ENCODE results near the gene HLCS. TPM values are rescaled to one million over a fixed set of nuclear protein-coding genes. Genes with fewer than 3 reads are reported as not detected.
A peak's percentile ranks its signal among the peaks of the same experiment; 100 is the strongest.

Gene HLCS
- total and polyA plus RNA-seq, 2 experiments from 2014 or later = 10.6 to 30.4 TPM

DNA sequence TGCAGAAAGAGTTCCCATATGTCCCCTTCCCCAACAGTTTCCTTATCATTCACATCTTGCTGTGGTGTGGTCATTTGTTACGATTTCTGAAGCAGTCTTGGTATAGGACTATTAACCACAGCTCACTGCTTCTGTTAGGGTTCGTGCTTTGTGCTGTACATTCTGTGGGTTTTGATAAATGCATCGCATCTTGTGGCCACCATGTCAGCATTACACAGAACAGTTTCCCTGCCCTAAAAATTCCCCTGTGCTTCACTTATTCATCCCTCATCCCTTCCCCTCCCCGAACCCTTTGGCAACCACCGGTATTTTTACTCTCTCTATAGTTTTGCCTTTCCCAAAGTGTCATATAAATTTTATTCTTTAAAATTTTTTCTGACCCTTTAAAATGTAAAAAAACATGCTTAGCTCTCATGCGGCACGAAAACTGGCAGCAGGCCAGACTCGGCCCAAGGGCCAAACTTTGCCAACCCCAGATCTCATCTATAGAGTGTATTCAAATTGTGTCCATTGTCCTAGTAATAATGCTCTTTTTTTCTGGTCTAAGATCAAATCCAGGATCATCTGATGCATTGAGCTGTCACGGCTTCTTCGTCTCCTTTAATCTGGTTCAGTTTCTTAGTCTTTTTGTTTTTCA lies 189.4 kb downstream of the HLCS start:
- Histone ChIP-seq H3K27me3 (no peaks in the 10 kb centered on the region), H3K4me2 (no peak overlapping the region), H3K27ac (no peak overlapping the region), H2AFZ (no peak overlapping the region), H3K9me2 (replicated peaks; ENCODE audit: insufficient read depth) (no peaks in the 10 kb centered on the region), H3K79me2 (no peaks in the 10 kb centered on the region), H3K4me1 (ENCODE audit: insufficient read depth) (no peaks in the 10 kb centered on the region), H3K9me3 (ENCODE audit: low read depth) (no peaks in the 10 kb centered on the region), H3K36me3 (replicated peaks; ENCODE audit: insufficient read depth, low read depth) (no peaks in the 10 kb centered on the region), H4K20me1 (ENCODE audit: insufficient read depth, poor library complexity, severe bottlenecking) (no peaks in the 10 kb centered on the region), H3K4me3 (no peak overlapping the region)
- 80% methylated on average over 10 of the region's 10 CpGs for WGBS (ENCODE audit: low lambda C conversion rate, missing lambda C conversion rate)
- TF ChIP-seq EZH2 (IDR thresholded peaks at IDR 0.05; ENCODE audit: borderline replicate concordance) (no peak), EZH2phosphoT487 (IDR thresholded peaks at IDR 0.05; ENCODE audit: low read depth, severe bottlenecking, unreplicated experiment) (no peak)
- TF ChIP-seq, protein P1, sequence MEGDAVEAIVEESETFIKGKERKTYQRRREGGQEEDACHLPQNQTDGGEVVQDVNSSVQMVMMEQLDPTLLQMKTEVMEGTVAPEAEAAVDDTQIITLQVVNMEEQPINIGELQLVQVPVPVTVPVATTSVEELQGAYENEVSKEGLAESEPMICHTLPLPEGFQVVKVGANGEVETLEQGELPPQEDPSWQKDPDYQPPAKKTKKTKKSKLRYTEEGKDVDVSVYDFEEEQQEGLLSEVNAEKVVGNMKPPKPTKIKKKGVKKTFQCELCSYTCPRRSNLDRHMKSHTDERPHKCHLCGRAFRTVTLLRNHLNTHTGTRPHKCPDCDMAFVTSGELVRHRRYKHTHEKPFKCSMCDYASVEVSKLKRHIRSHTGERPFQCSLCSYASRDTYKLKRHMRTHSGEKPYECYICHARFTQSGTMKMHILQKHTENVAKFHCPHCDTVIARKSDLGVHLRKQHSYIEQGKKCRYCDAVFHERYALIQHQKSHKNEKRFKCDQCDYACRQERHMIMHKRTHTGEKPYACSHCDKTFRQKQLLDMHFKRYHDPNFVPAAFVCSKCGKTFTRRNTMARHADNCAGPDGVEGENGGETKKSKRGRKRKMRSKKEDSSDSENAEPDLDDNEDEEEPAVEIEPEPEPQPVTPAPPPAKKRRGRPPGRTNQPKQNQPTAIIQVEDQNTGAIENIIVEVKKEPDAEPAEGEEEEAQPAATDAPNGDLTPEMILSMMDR (IDR thresholded peaks at IDR 0.05; ENCODE audit: poor library complexity) = no peak
- no peak for DNase-seq (ENCODE audit: low spot score)

DNA sequence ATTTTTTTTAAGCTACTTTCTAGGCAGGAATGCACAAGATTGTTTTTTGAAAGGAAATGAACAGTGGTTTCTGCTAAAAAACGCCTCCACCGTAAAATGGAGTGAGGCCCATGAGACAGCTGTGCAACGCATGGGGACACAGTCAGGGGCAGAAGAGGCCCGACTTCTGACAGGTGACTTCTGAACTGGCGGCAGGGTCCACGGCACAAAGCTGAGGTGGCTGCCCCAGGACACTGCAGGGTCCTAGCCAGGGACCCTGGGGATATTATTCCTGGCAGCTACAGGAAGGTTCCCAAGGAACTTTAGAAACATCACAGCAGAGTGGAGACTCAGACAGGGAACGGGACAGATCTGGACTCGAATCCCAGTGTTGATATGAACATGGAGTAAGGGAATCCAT lies 192.5 kb downstream of the HLCS start:
- Histone ChIP-seq H2AFZ (no peak overlapping the region), H4K20me1 (ENCODE audit: insufficient read depth, poor library complexity, severe bottlenecking) (no peaks in the 10 kb centered on the region), H3K4me3 (no peak overlapping the region), H3K4me2 (no peak overlapping the region), H3K27ac (no peak overlapping the region), H3K4me1 (ENCODE audit: insufficient read depth) (peaks cover 8% of the 10 kb centered on the region), H3K9me2 (replicated peaks; ENCODE audit: insufficient read depth) (no peaks in the 10 kb centered on the region), H3K79me2 (no peaks in the 10 kb centered on the region), H3K36me3 (replicated peaks; ENCODE audit: insufficient read depth, low read depth) (no peaks in the 10 kb centered on the region), H3K27me3 (no peaks in the 10 kb centered on the region), H3K9me3 (ENCODE audit: low read depth) (no peaks in the 10 kb centered on the region)
- 71% methylated on average over 8 of the region's 8 CpGs for WGBS (ENCODE audit: low lambda C conversion rate, missing lambda C conversion rate)
- no peak for TF ChIP-seq EZH2phosphoT487 (IDR thresholded peaks at IDR 0.05; ENCODE audit: low read depth, severe bottlenecking, unreplicated experiment)
- no peak for DNase-seq (ENCODE audit: low spot score)

DNA sequence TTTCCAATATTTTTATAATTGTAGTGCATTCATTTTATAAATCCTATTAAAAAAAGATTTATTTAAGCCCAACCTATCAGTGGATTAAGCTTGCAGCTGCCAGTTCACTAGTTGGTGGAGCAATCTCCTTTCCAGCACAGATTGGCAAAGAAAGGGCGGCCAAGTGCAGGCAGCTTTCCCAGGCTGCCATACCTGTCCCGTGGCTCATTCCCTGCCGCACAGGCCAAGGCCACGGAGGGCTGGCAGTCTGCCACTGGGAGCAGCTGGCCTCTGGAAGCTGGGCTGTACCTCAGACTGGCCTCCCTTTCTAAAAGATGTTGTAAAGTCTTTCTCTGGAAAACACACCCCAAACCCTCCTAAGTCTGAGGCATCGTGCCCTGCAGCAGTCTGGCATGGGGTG lies 193.4 kb downstream of the HLCS start:
- no peak overlapping the region for H2AFZ ChIP-seq

More for the DNA sequence above, 193.4 kb downstream of the HLCS start:
- Histone ChIP-seq H3K4me2 (no peak overlapping the region), H3K36me3 (replicated peaks; ENCODE audit: insufficient read depth, low read depth) (no peaks in the 10 kb centered on the region), H3K4me1 (ENCODE audit: insufficient read depth) (peaks cover 15% of the 10 kb centered on the region), H4K20me1 (ENCODE audit: insufficient read depth, poor library complexity, severe bottlenecking) (no peaks in the 10 kb centered on the region), H3K27ac (no peak overlapping the region), H3K79me2 (no peaks in the 10 kb centered on the region), H3K9me3 (ENCODE audit: low read depth) (no peaks in the 10 kb centered on the region), H3K4me3 (no peak overlapping the region), H3K27me3 (no peaks in the 10 kb centered on the region), H3K9me2 (replicated peaks; ENCODE audit: insufficient read depth) (no peaks in the 10 kb centered on the region)
- WGBS (ENCODE audit: low lambda C conversion rate, missing lambda C conversion rate) = 68% methylated on average over 5 of the region's 5 CpGs
- TF ChIP-seq EZH2phosphoT487 (IDR thresholded peaks at IDR 0.05; ENCODE audit: low read depth, severe bottlenecking, unreplicated experiment) (no peak), EZH2 (IDR thresholded peaks at IDR 0.05; ENCODE audit: borderline replicate concordance) (no peak)
- TF ChIP-seq, protein P1 (IDR thresholded peaks at IDR 0.05; ENCODE audit: poor library complexity) = no peak
- DNase-seq (ENCODE audit: low spot score) = peak; percentile 34
